ENCODE results near the gene IBTK.
"Not testable (repeated sequence)": the region's sequence is repeated elsewhere in the genome, so short reads cannot be mapped to it uniquely, and the experiment has no call there.

The IBTK gene

GRCh38 chr6:82197784-82198183, 49.8 kb downstream of the IBTK start:
- no peak for DNase-seq (ENCODE audit: low spot score)
- no peak overlapping the region for H3K27ac ChIP-seq
- no peak for TF ChIP-seq CTCF (IDR thresholded peaks at IDR 0.05)
- no peak overlapping the region for H3K4me3 ChIP-seq

- H3K4me3 ChIP-seq; DNase-seq (ENCODE audit: low spot score); H3K27ac ChIP-seq: not testable (repeated sequence)
Observed at GRCh38 chr6:82197245-82197644, 50.3 kb downstream of the IBTK start.

- TF ChIP-seq CTCF (IDR thresholded peaks at IDR 0.05): no peak
- no peak for DNase-seq (ENCODE audit: low spot score)
- no peak overlapping the region for H3K4me3 ChIP-seq
- H3K27ac ChIP-seq: no peak overlapping the region
Observed at GRCh38 chr6:82196161-82196560, 51.4 kb downstream of the IBTK start.

- Histone ChIP-seq H3K27ac (no peak overlapping the region), H3K4me3 (no peak overlapping the region)
- TF ChIP-seq CTCF (IDR thresholded peaks at IDR 0.05): no peak
- no peak for DNase-seq (ENCODE audit: low spot score)
Observed at GRCh38 chr6:82195619-82196018, 51.9 kb downstream of the IBTK start.

- Histone ChIP-seq H3K4me3 (no peak overlapping the region), H3K27ac (no peak overlapping the region)
- no peak for DNase-seq (ENCODE audit: low spot score)
- no peak for TF ChIP-seq CTCF (IDR thresholded peaks at IDR 0.05)
Observed at GRCh38 chr6:82185948-82186535, 61.5 kb downstream of the IBTK start.

- no peak overlapping the region for H3K27ac ChIP-seq
- DNase-seq (ENCODE audit: low spot score): no peak
- TF ChIP-seq CTCF (IDR thresholded peaks at IDR 0.05): no peak
- no peak overlapping the region for H3K4me3 ChIP-seq
Observed at GRCh38 chr6:82183642-82184282, 63.8 kb downstream of the IBTK start.

GRCh38 chr6:82182756-82183155, 64.8 kb downstream of the IBTK start:
- H3K4me3 ChIP-seq: no peak overlapping the region
- no peak for DNase-seq (ENCODE audit: low spot score)
- no peak for TF ChIP-seq CTCF (IDR thresholded peaks at IDR 0.05)
- no peak overlapping the region for H3K27ac ChIP-seq
